Subcutaneous abdominal adipose tissue (tissue), 5 donors: Measurements from ENCODE around the gene IL6R.

Experiments
- H3K27ac ChIP-seq: one replicate; pipeline ENCODE4 v1.7.0; 2013; ENCODE audit warnings: low read depth, mild to moderate bottlenecking, inconsistent platforms, low read length, moderate library complexity
- H3K27me3 ChIP-seq, 5 donors: one replicate each; pipeline ENCODE4 v1.7.0; 2013; ENCODE audit warnings: low read length in 5 of 5, inconsistent platforms in 1 of 5; ENCODE audit not compliant: control insufficient read depth in 5 of 5, insufficient read depth in 4 of 5
- H3K36me3 ChIP-seq, 5 donors: one replicate each; pipeline ENCODE4 v1.7.0; 2013; ENCODE audit warnings: low read length in 5 of 5; ENCODE audit not compliant: control insufficient read depth in 5 of 5, insufficient read depth in 5 of 5
- H3K4me1 ChIP-seq, 5 donors: one replicate each; pipeline ENCODE4 v1.7.0; 2013; ENCODE audit warnings: low read length in 5 of 5, mild to moderate bottlenecking in 3 of 5, moderate library complexity in 1 of 5; ENCODE audit not compliant: control insufficient read depth in 5 of 5, insufficient read depth in 5 of 5
- H3K4me3 ChIP-seq, 5 donors: one replicate each; pipeline ENCODE4 v1.7.0; 2013; ENCODE audit warnings: low read length in 5 of 5, low read depth in 1 of 5
- H3K9ac ChIP-seq, 5 donors: one replicate each; pipeline ENCODE4 v1.7.0; 2013; ENCODE audit warnings: low read length in 5 of 5, mild to moderate bottlenecking in 4 of 5, moderate library complexity in 3 of 5
- H3K9me3 ChIP-seq, 5 donors: one replicate each; pipeline ENCODE4 v1.7.0; 2013; ENCODE audit warnings: low read length in 5 of 5; ENCODE audit not compliant: control insufficient read depth in 5 of 5
- donor health status: healthy.
- donor health status: healthy.
- donor health status: healthy.
- donor health status: healthy.
- donor health status: healthy.

The IL6R gene

DNA sequence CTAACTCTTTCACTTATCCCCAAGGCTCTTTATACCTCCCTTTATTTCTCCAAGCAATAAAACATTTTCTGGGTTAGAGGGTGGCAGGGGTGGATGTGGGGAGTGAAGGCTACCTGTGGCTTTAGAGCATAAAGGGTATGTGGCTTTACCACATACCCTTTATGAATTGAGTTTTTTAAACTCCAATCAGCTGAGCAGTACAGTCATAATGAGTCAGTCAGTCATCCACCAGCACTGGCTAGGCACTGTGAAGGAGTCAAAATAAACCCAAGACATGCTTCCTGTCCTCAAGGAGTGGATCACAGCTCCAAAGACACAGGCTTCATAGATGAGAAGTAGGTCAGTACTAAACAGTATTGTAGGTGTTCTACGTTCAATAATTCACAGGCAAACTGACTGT is 94.3 kb downstream of the IL6R start:
- Histone ChIP-seq H3K4me3 (peak overlapping the region in 4 of 5 donors; percentile 79 to 88 (median 86)), H3K4me1 (peaks cover 0 to 59% (median 11%) of the 10 kb centered on the region in 5 donors), H3K27me3 (peaks cover 0 to 23% (median 12%) of the 10 kb centered on the region in 5 donors), H3K27ac (peak overlapping the region; percentile 56), H3K9ac (peak overlapping the region in 1 of 5 donors; percentile 29), H3K36me3 (peaks cover 0 to 4% (median 0%) of the 10 kb centered on the region in 5 donors), H3K9me3 (no peaks in the 10 kb centered on the region)

DNA sequence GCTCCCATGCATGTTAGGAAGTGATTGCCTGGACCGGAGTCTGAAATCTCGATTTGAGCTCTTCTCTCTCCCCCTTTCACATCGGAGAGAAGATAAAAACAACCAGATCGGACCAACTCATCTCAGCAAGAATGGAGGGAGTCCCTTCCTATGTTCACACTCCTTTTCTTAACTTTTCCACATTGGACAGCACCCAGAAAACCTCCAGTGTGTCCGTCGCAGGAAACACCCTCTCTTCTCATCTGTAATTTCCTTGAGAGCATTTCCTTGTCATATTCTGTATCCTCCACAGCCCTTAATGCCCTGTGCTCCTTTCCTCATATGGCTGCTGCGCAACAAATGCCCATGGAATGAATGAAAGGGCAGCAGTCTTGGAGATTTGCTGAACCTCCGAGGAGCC is 95.4 kb downstream of the IL6R start:
- Histone ChIP-seq H3K4me3 (peak overlapping the region; percentile 75 to 88 (median 84)), H3K36me3 (peaks cover 0 to 4% (median 0%) of the 10 kb centered on the region in 5 donors), H3K4me1 (peaks cover 0 to 52% (median 11%) of the 10 kb centered on the region in 5 donors), H3K27me3 (peaks cover 0 to 23% (median 12%) of the 10 kb centered on the region in 5 donors), H3K27ac (peak overlapping the region; percentile 56), H3K9me3 (no peaks in the 10 kb centered on the region), H3K9ac (peak overlapping the region in 3 of 5 donors; percentile 7 to 84 (median 72))

DNA sequence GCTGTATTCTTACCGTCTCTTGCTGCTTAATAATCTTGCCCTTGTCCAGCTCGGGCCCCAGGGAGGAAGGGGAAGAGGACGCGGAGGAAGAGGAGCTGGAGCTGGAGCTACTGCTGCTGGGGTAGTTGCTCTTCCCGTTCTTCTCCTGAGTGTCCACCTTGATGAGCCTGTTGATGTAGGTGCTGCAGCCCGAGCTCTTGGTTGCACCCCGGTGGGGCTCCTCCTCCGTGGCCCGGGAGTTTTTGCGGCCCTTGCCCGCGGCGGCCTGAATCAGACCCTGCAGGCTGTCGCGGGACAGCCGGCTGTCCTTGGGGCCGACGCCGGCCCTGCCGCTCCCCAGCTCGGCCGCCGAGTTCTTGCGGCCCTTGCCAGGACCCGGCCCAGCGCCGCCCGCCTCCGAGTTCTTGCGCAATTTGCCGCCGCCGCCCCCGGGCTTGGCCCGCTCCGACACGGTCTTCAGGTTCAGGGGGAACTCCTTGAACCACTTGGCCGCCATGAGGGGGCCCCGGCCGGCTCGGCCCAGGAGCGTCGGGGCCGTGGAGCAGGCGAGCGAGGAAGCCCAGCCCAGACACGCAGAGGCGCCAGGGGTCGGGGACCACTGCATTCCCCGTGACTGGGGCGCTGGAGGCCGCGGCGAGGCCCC is 96.4 kb downstream of the IL6R start:
- Histone ChIP-seq H3K27me3 (peaks cover 0 to 23% (median 12%) of the 10 kb centered on the region in 5 donors), H3K4me3 (peak overlapping the region; percentile 75 to 88 (median 84)), H3K9me3 (peaks cover 0 to 5% (median 4%) of the 10 kb centered on the region in 5 donors), H3K4me1 (peaks cover 0 to 44% (median 11%) of the 10 kb centered on the region in 5 donors), H3K9ac (peak overlapping the region in 4 of 5 donors; percentile 72 to 84 (median 80)), H3K36me3 (peaks cover 0 to 4% (median 0%) of the 10 kb centered on the region in 5 donors), H3K27ac (peak overlapping the region; percentile 65)

DNA sequence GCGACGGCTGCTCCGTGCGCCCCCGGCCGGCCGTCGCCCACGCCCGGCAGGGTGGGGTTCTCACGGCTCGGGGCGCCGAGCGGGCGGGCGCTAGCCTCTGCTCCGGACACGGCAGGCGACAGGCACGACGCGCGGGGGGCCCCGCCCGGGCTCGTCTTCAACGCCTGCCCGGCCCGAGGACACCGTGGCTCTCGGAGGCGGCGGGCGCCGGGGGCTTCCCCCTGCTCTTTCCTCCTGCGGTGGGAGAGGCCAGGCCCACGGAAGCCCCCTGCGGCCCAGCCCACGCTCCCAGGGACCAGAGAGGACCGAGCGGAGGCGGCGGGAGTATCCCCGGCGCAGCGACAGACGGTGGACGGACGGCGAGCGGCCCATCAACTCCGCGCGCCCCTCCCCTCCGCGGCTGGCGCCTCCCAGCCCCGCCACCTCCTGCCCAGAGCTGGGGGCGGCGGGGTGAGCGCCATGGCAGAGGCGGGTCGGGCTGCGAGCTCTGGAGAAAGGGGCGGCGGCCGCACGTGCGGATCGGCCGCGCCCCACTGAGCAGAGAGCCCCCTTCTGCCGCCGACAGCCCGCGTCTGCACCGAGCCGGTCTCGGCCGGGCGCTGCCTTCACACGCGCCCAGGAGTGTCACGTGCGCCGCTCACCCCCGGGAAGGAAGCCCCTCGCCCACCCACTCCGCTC is 97.1 kb downstream of the IL6R start, which contains the start of the genes SHE and TDRD10:
SHE (minus strand) TSS at position 347 of the 678 bp plus-strand sequence. CDS start 386 bp downstream, outside the sequence.
TDRD10 (plus strand) TSS at position 154 of the 678 bp plus-strand sequence. CDS start 4,685 bp downstream, outside the sequence.
- Histone ChIP-seq H3K4me3 (peak within 1 kb of the TSS; percentile 75 to 88 (median 84)), H3K27me3 (peaks cover 0 to 23% (median 12%) of the 10 kb centered on the region in 5 donors), H3K36me3 (peaks cover 0 to 4% (median 0%) of the 10 kb centered on the region in 5 donors), H3K27ac (peak within 1 kb of the TSS; percentile 65), H3K9me3 (peaks cover 0 to 6% (median 5%) of the 10 kb centered on the region in 5 donors), H3K4me1 (peaks cover 0 to 41% (median 11%) of the 10 kb centered on the region in 5 donors), H3K9ac (peak within 1 kb of the TSS in 4 of 5 donors; percentile 72 to 84 (median 80))

DNA sequence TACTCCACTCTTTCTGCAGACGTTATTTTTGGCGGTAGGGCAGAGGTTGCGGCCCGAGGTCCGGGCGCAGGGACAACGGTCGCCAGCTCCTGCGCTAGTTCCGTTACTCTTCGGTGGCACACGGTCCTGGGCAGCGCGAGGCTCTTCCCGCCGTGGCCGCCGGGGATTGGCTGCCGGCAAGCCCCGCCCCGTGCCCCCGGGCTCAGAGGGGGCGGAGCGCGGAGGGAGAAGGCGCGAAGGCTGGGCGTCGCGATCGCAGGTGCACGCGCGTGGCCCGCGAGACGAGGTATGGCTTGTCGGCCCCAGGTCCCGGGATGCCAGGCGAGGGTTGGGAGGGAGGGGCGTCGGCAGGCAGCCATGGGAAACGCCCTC is 97.6 kb downstream of the IL6R start:
- H3K9ac ChIP-seq: peak overlapping the region in 3 of 5 donors; percentile 13 to 59 (median 33)
- H3K9me3 ChIP-seq: peaks cover 0 to 6% (median 5%) of the 10 kb centered on the region in 5 donors
- H3K4me3 ChIP-seq: peak overlapping the region in 4 of 5 donors; percentile 75 to 88 (median 86)
- peaks cover 0 to 38% (median 11%) of the 10 kb centered on the region in 5 donors for H3K4me1 ChIP-seq
- H3K27me3 ChIP-seq: peaks cover 0 to 23% (median 12%) of the 10 kb centered on the region in 5 donors
- H3K36me3 ChIP-seq: peaks cover 0 to 4% (median 0%) of the 10 kb centered on the region in 5 donors
- no peak overlapping the region for H3K27ac ChIP-seq

DNA sequence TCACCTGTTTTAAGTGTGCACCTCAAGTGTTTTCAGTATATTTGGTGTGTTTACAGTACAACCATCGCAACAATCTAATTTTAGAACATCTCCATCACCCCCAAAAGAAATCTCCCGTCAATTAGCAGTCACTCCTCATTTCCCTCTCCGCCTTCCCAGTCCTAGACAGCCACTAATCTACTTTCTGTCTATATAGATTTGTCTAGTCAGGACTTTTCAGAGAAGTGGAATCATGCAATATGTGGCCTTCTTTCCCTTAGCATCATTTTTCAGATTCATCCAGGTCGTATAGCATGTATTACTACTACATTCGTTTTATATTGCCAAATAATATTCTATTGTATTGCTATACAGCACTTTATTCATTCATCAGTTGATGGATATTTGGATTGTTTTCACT is 98.8 kb downstream of the IL6R start:
- Histone ChIP-seq H3K4me3 (no peak overlapping the region), H3K27me3 (peaks cover 0 to 23% (median 12%) of the 10 kb centered on the region in 5 donors), H3K9ac (no peak overlapping the region), H3K4me1 (peaks cover 0 to 37% (median 11%) of the 10 kb centered on the region in 5 donors), H3K36me3 (peaks cover 0 to 4% (median 0%) of the 10 kb centered on the region in 5 donors), H3K9me3 (peaks cover 0 to 6% (median 5%) of the 10 kb centered on the region in 5 donors), H3K27ac (no peak overlapping the region)

DNA sequence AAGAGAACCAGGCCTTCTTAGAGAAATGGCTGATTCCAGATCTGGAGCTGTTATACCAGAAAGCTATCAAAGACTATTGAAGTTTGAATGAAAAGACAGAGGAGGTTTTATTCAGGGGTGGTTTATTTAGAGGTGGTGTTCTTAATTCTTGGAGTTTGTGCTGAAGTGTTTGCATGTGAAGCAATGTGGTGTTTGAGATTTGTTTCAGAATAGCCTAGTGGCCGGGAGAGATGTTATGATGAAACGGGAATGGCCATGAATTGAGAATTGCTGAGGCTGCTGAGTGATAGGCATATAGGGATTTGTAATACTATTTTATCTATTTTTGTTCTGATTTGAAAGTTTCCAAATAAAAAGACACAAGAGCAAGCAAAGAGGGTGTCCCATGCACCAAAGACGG is 107.6 kb downstream of the IL6R start:
- H3K27me3 ChIP-seq: peaks cover 0 to 3% (median 0%) of the 10 kb centered on the region in 5 donors
- H3K36me3 ChIP-seq: peaks cover 0 to 4% (median 0%) of the 10 kb centered on the region in 5 donors
- no peak overlapping the region for H3K9ac ChIP-seq
- H3K9me3 ChIP-seq: no peaks in the 10 kb centered on the region
- no peak overlapping the region for H3K4me3 ChIP-seq
- H3K4me1 ChIP-seq: no peaks in the 10 kb centered on the region
- no peak overlapping the region for H3K27ac ChIP-seq

DNA sequence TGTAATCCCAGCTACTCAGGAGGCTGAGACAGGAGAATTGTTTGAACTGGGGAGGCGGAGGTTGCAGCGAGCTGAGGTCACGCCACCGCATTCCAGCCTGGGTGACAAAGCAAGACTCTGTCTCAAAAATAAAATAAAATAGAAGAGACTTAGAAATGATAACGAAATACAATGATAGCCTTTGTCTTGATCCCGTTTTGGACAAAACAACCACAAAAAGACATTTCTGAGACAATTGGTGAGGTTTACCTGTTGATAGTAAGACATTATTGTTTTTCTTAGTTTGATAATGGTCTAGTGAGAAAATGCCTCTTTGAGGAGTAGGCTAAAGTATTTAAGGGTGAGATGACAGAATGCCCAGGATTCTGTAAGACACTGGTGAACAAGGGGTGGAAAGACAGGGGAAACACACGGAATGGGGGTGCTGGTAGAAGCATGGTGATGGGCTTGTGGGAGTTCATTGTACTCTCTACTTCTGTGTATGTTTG is 109.0 kb downstream of the IL6R start:
- Histone ChIP-seq H3K9me3 (no peaks in the 10 kb centered on the region), H3K4me1 (no peaks in the 10 kb centered on the region), H3K36me3 (no peaks in the 10 kb centered on the region), H3K27me3 (peaks cover 0 to 3% (median 0%) of the 10 kb centered on the region in 5 donors), H3K9ac (no peak overlapping the region), H3K27ac (no peak overlapping the region), H3K4me3 (no peak overlapping the region)

DNA sequence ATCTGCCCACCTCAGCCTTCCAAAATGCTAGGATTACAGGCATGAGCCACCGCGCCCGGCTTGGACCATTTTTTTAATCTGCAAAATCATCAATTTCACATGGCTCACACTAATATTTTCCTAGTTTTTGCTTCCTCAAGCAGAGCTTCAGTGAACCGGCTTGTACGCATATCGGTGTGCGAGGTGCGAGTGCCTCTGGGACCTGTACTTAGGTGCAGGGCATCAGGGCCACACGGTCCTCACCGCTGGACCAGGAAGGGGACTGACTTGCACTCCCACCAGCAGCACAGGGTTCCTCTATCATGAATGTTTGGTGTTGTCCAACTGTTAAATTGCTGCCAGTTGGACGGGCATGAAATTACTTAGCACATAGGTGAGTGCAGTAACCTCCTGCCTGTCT is 112.5 kb downstream of the IL6R start:
- H3K36me3 ChIP-seq: no peaks in the 10 kb centered on the region
- no peak overlapping the region for H3K4me3 ChIP-seq
- H3K9me3 ChIP-seq: no peaks in the 10 kb centered on the region
- H3K4me1 ChIP-seq: peaks cover 0 to 31% (median 6%) of the 10 kb centered on the region in 5 donors
- H3K27me3 ChIP-seq: peaks cover 0 to 4% (median 0%) of the 10 kb centered on the region in 5 donors
- no peak overlapping the region for H3K27ac ChIP-seq
- H3K9ac ChIP-seq: no peak overlapping the region
